Cerebellar cortex (tissue), 1 donor: Measurements from ENCODE around the gene NFXL1.

Experiments
- DNase-seq: peaks from one replicate; pipeline ENCODE4 v3.0.0-alpha.2; 2015; ENCODE audit warnings: low spot score

Gene NFXL1

DNA sequence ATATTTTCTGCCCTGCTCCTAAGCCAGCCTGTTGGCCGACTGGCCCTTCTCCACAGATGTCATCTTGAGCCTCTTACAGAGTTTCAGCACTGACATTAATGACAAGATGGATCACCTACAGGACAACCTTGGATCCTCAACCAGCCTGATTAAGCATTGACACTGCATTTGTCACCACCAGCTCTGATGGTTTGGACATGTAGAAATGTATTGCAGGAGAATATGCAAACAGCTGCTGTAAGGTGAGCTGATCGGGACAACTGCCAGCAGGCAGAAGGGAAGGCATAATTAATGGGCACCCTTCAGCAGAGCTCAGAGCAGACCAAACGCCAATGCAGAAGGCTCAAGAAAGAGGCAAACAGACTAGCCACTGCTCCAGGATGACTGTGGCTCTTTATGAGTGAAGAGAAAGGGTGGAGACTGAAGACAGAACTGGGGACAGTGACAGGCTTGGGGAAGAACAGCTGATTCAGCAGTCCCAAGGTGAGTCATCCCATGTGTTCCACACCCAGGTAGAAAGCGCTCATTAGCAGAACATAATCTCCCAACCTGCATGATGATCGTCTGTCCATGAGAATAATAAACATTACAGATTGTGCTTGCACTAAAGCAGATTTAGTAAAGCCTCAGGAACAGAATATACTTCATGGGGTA lies 83.2 kb downstream of the NFXL1 start:
- DNase-seq: no peak

DNA sequence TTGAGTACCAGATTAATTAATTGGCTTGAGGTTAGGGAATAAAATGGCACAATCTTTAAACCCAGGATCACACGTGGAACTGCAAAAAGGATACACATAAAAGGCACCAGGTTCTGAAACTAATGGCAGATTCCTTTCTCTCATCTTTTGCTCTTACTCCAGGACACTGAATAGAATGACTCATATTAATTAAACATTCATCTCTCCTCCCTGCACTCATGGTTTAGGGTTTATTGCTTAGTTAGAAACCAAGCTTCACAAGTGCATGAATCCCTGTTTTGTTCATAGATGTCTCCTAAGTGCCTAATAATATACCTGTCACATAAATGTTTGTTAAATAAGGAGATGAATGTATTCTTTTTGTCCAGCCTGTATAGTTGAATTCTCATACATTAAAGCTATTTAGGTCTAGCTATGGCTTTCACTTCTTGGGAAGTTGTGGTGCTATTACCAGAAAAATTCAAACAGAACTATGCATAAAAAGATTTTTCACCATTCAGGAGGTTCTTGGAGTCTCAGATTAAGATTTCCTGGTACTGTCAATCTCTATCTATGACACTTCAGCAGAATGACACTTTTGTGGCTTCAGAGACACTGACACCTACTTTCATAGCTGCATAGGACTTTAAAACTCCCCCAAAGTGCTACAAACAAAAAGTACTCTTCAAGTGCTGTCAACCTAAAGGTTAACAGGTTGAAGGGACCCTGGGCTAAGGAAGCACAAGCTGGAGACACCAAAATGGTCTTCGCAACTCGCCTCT lies 83.9 kb downstream of the NFXL1 start:
- DNase-seq: no peak

DNA sequence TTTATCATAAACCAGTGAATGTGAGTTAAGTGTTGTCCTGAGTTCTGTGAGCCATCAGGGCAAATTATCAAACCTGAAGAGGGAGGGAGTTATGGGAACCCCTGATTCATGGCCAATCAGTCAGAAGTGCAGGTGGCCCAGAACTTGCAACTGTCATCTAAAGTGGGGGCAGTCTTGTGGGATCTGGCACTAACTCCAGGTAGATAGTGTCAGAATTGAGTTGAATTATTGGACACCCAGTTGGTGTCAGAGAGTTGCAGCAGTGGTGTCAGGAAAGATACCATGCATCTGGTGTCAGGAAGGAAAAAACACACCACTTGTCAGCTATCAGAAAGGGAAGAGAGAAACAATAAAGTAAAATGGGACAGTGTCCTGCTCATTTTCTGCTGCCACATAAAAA lies 84.9 kb downstream of the NFXL1 start:
- no peak for DNase-seq

- DNase-seq: no peak
These were observed 86.9 kb downstream of the NFXL1 start for GRCh38 chr4:47827343-47828047.

DNA sequence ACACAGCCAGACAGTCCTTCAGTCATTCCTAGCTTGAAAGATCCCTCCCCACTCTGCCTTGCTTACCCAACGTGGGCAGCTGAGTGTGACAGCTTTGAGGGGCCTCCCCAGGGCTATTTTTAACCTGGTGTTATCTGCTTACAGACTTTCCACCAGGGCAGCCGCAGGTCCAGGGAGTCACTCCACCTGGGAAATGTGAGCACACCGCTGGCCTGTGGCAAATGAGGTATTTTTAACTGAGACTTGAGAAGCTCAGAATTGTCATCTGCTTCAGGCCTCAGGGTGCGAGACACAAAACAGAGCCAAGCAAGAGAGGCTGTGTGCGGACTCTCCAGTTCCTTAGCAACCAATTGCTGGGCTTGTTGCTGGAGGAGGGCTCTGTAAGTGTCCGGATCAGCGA lies 89.5 kb downstream of the NFXL1 start:
- DNase-seq: no peak

DNA sequence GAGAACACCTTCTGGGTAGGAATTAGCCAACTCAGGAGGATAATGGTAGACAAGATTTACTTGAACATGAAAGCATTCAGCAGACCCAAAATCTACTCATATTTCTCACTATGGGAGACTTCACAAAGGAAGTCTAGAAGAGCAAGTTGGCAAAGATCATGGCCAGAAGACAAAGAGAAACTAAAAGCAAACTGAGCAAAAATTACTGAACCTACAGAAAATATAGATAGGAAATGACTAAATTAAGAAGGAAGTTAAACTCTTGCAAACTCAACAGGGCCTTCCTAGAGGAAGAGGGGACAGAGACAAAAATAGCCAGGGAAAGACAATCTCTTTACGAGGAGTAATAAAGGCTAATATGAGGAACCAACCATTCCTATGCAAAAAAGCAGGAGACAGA lies 95.2 kb downstream of the NFXL1 start:
- no peak for DNase-seq

DNA sequence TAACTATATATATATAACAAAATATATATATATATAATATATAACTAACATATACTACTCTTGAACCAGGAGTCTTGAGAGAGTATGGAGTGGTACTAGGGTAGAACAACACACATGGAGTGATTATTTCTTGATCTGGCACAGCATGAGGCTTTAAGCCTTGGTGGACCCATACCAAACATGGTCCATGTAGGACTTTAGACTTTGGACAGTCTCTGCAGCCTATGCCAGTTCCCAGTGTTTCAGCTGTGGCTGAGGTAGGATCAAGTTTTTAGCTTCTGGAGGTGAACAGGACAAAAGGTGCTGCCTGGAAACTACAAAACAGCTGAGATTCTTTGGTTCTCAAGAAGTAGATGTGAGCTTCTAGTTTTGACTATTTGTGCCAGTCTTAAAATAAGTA lies 97.1 kb downstream of the NFXL1 start:
- DNase-seq: no peak

GRCh38 chr4:47816748-47817147 lies 97.6 kb downstream of the NFXL1 start:
- DNase-seq: no peak

- no peak for DNase-seq
These were observed 99.6 kb downstream of the NFXL1 start for GRCh38 chr4:47814618-47815295.

GRCh38 chr4:47809654-47810203 lies 104.7 kb downstream of the NFXL1 start:
- DNase-seq: no peak

DNA sequence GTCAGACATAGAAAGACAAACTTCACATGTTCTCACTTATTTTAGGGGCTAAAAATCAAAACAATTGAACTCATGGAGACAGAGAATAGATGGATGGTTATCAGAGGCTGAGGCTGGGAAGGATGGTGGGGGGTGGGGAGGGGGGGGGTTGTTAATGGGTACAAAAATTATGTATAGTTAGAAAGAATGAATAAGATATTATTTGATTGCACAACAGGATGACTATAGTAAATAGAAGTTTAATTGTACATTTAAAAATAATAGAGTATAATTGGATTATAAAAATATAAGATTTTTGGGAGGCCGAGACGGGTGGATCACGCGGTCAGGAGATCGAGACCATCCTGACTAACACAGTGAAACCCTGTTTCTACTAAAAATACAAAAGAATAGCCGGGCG lies 109.8 kb downstream of the NFXL1 start:
- DNase-seq: no peak

DNA sequence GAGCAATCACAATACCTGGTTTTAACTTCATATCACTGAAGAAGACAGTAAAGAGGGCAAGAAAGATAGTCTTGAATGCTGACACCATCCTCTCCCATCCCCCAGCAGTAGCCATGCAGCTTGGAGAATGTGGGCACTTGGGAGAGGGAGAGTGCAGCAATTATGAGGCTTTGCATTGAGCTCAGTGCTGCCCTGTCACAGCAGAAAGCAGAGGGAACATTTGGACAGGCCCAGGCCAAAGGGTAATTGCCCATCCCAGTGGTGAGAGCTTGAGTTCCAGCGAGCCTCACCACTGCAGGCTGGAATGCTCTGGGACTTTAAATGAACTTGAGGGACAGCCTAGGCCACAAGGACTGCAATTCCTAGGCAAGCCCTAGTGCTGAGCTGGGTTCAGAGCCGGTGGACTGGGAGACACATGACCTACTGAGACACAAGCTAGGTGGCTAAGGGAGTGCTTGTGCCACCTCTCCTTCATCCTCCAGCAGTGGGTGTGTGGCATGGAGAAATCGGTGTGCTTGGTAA lies 112.8 kb downstream of the NFXL1 start:
- DNase-seq: no peak

- no peak for DNase-seq
These were observed 116.2 kb downstream of the NFXL1 start for GRCh38 chr4:47798165-47798564.
